DND-41 (cell line): Measurements from ENCODE around the gene LRRTM4.

Source experiments
- ATAC-seq: fragments of 200-7000 bp; cut with Tn5 transposase; 3 replicates; pipeline ENCODE4 v1.9.1; 2021; ENCODE audit warnings: low read depth; ENCODE audit not compliant: insufficient read depth
- DNase-seq: peaks from one replicate; pipeline ENCODE4 v3.0.0-alpha.2; 2020
- H2AFZ ChIP-seq: 2 replicates; pipeline ENCODE4 v1.6.0; 2012; ENCODE audit warnings: low read depth, low read length
- H3K27ac ChIP-seq: 2 replicates; pipeline ENCODE4 v1.5.1; 2012; ENCODE audit warnings: low read length, inconsistent platforms
- H3K27me3 ChIP-seq: fragments of 200-600 bp; sonication (generic); 2 replicates; pipeline ENCODE4 v1.6.0; 2012; ENCODE audit warnings: low read length, mild to moderate bottlenecking, inconsistent platforms; ENCODE audit not compliant: insufficient read depth, poor library complexity
- H3K36me3 ChIP-seq: 2 replicates; pipeline ENCODE4 v1.5.1; 2012; ENCODE audit warnings: low read length, inconsistent platforms; ENCODE audit not compliant: insufficient read depth
- H3K4me1 ChIP-seq: 2 replicates; pipeline ENCODE4 v1.5.1; 2012; ENCODE audit warnings: mild to moderate bottlenecking, low read length; ENCODE audit not compliant: insufficient read depth
- H3K4me2 ChIP-seq: 2 replicates; pipeline ENCODE4 v1.6.0; 2012; ENCODE audit warnings: mild to moderate bottlenecking, moderate library complexity, low read length, inconsistent platforms; ENCODE audit not compliant: insufficient read depth
- H3K4me3 ChIP-seq, 2 experiments: fragments of 200-600 bp in 1 of 2; shearing (Covaris generic) in 1 of 2; 2 replicates each; pipeline ENCODE4 v1.5.1; 2012 to 2016; ENCODE audit warnings: inconsistent platforms in 2 of 2, low read length in 2 of 2, mild to moderate bottlenecking in 2 of 2, low read depth in 1 of 2, moderate library complexity in 1 of 2
- H3K79me2 ChIP-seq: 2 replicates; pipeline ENCODE4 v1.6.0; 2012; ENCODE audit warnings: low read length, inconsistent platforms; ENCODE audit not compliant: insufficient read depth
- H3K9ac ChIP-seq: 2 replicates; pipeline ENCODE4 v1.6.0; 2012; ENCODE audit warnings: low read depth, mild to moderate bottlenecking, inconsistent platforms, low read length, moderate library complexity
- H3K9me3 ChIP-seq: 2 replicates; pipeline ENCODE4 v1.5.1; 2012; ENCODE audit warnings: low read length, moderate library complexity, mild to moderate bottlenecking, inconsistent platforms; ENCODE audit not compliant: insufficient read depth, severe bottlenecking
- H4K20me1 ChIP-seq: 2 replicates; pipeline ENCODE4 v1.6.0; 2012; ENCODE audit warnings: low read length; ENCODE audit not compliant: insufficient read depth
- CTCF ChIP-seq: IDR thresholded peaks from 2 replicates; pipeline ENCODE4 v1.5.1; 2012; ENCODE audit warnings: borderline replicate concordance, low read length, moderate library complexity, mild to moderate bottlenecking; ENCODE audit not compliant: poor library complexity, severe bottlenecking; ENCODE audit errors: extremely low read depth
- EZH2 ChIP-seq: IDR thresholded peaks from 3 replicates; pipeline ENCODE4 v1.6.1; 2012; ENCODE audit warnings: borderline replicate concordance, low read depth, mild to moderate bottlenecking, moderate library complexity, low read length, inconsistent platforms; ENCODE audit not compliant: severe bottlenecking

Gene LRRTM4

GRCh38 chr2:77119333-77119732 is 402.8 kb downstream of the LRRTM4 start:
- H3K4me1 ChIP-seq = no peaks in the 10 kb centered on the region
- H3K4me2 ChIP-seq = no peak overlapping the region
- H3K9me3 ChIP-seq = no peaks in the 10 kb centered on the region
- no peak overlapping the region for H2AFZ ChIP-seq
- ATAC-seq (no peak), DNase-seq (no peak)
- H3K9ac ChIP-seq = no peak overlapping the region
- no peak overlapping the region for H3K4me3 ChIP-seq
- no peak for TF ChIP-seq EZH2
- no peak for TF ChIP-seq CTCF
- H3K27ac ChIP-seq = no peak overlapping the region
- H4K20me1 ChIP-seq = no peaks in the 10 kb centered on the region
- no peaks in the 10 kb centered on the region for H3K36me3 ChIP-seq
- H3K27me3 ChIP-seq = no peaks in the 10 kb centered on the region
- no peaks in the 10 kb centered on the region for H3K79me2 ChIP-seq

- no peaks in the 10 kb centered on the region for H3K9me3 ChIP-seq
- TF ChIP-seq EZH2 (no peak), CTCF (no peak)
- H3K36me3 ChIP-seq = no peaks in the 10 kb centered on the region
- no peaks in the 10 kb centered on the region for H3K27me3 ChIP-seq
- no peak overlapping the region for H3K27ac ChIP-seq
- H3K9ac ChIP-seq = no peak overlapping the region
- H4K20me1 ChIP-seq = no peaks in the 10 kb centered on the region
- no peak overlapping the region for H2AFZ ChIP-seq
- no peak overlapping the region for H3K4me3 ChIP-seq
- no peaks in the 10 kb centered on the region for H3K4me1 ChIP-seq
- no peak overlapping the region for H3K4me2 ChIP-seq
- DNase-seq (no peak), ATAC-seq (no peak)
- no peaks in the 10 kb centered on the region for H3K79me2 ChIP-seq
These were observed 413.3 kb downstream of the LRRTM4 start for GRCh38 chr2:77108915-77109314.

- no peaks in the 10 kb centered on the region for H3K4me1 ChIP-seq
- H3K27me3 ChIP-seq = no peaks in the 10 kb centered on the region
- no peaks in the 10 kb centered on the region for H3K9me3 ChIP-seq
These were observed 417.2 kb downstream of the LRRTM4 start for GRCh38 chr2:77105008-77105407.

More at GRCh38 chr2:77105008-77105407, 417.2 kb downstream of the LRRTM4 start:
- Histone ChIP-seq H3K27ac (no peak overlapping the region), H3K79me2 (no peaks in the 10 kb centered on the region), H4K20me1 (no peaks in the 10 kb centered on the region), H2AFZ (no peak overlapping the region), H3K9ac (no peak overlapping the region), H3K36me3 (no peaks in the 10 kb centered on the region), H3K4me3 (no peak overlapping the region), H3K4me2 (no peak overlapping the region)
- DNase-seq = no peak
- TF ChIP-seq EZH2 (no peak), CTCF (no peak)
- ATAC-seq = no peak
